GM12892 (cell line): ENCODE data around the gene GALNT10.

Source experiments
- POLR2A ChIP-seq: IDR thresholded peaks from 2 replicates; pipeline ENCODE4 v1.6.1; 2011; ENCODE audit warnings: low read depth, low read length, control low read depth
- POLR2AphosphoS5 ChIP-seq: IDR thresholded peaks from 2 replicates; pipeline ENCODE4 v1.6.1; 2011; ENCODE audit warnings: low read depth, low read length, control low read depth
- TAF1 ChIP-seq: IDR thresholded peaks from 2 replicates; pipeline ENCODE4 v1.6.1; 2011; ENCODE audit warnings: low read depth, mild to moderate bottlenecking, control low read depth, low read length, borderline replicate concordance

- TF ChIP-seq POLR2A (no peak), POLR2AphosphoS5 (no peak), TAF1 (no peak)
Observed at GRCh38 chr5:154359221-154359573, 168.7 kb downstream of the GALNT10 start.
